ENCODE measurements around the gene RHOBTB3. TPM values are rescaled to one million over a fixed set of nuclear protein-coding genes. Genes with fewer than 3 reads are reported as not detected.
"Not testable (repeated sequence)": the region's sequence is repeated elsewhere in the genome, so short reads cannot be mapped to it uniquely, and the experiment has no call there.

RHOBTB3 gene
- 134 TPM for total RNA-seq

DNA sequence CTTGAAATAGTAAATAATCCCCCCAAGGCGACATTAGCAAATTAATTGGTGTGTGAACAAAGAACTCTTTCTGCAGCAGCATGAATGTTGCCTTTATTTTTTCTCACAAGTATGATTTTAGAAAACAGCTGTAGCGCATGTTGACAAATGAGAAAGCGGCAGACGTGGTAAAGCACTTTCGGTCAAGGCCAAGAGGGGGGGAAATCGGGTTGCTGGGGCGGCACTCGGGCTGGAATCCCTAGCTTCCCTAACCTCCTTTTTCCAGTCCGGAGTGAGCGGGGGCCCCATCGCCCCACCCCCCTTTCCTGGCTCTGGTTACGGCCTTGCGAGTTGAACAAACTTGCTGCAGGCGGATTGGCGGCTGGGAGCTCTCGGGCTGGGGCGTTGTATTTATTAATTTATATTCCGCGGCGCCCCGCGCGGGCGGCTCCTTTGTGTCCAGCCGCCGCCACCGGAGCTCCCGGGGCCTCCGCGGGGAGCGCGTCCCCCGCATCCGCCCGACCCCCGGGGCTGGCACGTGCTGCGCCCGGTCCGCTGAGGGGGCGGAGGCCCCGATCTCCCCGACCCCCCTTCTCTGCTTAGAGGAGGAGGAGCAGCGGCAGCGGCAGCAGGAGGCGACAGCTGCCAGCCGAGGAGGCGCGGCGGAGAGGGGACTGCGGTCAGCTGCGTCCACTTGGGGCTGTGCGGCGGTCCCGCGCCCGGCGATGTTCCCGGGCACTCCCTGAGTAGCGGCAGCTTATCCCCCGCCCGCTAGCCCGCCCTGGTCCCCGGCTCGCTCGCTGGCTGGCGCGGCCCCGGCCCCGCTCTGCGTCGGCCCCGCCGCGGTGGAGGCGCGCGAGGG lies at the start of gene RHOBTB3:
Gene RHOBTB3, plus strand, starts transcription at position 607 of the 841 bp plus-strand sequence. CDS start 347 bp downstream, outside the sequence.
- peak; percentile 89 for DNase-seq

- DNase-seq, result no peak
Measured at GRCh38 chr5:95682891-95683290, 48.2 kb upstream of the RHOBTB3 start, which contains the start of gene SPATA9. Gene SPATA9, minus strand, starts transcription at chr5:95682991. Its CDS starts 137 bp downstream, at chr5:95682854.

GRCh38 chr5:95684361-95684760 lies 46.8 kb upstream of the RHOBTB3 start:
- DNase-seq, result no peak

DNA sequence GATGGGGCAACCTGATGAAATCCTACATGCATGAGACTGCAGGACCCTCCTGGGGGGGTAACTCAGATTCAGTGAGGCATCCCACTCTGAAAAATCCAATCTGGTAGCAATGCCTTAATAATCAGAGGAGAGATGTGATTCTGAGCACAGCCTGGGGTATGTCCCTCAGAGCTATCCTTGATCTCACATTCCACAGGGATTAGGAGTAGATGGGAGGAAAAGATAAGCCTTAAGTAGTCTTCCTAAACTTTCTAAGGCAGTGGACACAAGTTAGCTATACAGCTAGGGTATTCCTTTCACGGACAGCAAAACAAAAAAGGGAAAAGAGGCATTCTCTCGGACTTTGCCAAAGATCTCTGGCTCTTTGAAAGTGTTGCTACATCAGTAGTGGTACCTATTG lies 44.5 kb upstream of the RHOBTB3 start:
- no peak for DNase-seq

DNA sequence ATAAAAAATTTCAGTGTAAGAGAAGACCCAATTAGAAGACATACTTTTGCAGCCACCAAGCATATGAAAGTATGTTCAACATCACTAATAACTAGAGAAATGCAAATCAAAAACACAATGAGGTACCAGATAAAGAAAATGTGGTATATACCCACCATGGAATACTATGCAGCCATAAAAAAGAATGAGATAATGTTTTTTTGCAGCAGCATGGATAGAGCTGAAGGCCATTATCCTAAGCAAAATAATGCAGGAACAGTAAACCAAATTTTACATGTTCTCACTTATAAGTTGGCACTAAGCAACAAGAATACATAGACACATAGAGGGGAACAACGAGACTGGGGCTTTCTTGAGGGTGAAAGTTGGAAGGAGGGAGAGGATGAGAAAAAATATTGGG lies 41.5 kb upstream of the RHOBTB3 start:
- no peak for DNase-seq

- no peak for DNase-seq
Measured at GRCh38 chr5:95690333-95690732, 40.8 kb upstream of the RHOBTB3 start.

- DNase-seq, result no peak
Measured at GRCh38 chr5:95697781-95698681, 33.1 kb upstream of the RHOBTB3 start.

DNA sequence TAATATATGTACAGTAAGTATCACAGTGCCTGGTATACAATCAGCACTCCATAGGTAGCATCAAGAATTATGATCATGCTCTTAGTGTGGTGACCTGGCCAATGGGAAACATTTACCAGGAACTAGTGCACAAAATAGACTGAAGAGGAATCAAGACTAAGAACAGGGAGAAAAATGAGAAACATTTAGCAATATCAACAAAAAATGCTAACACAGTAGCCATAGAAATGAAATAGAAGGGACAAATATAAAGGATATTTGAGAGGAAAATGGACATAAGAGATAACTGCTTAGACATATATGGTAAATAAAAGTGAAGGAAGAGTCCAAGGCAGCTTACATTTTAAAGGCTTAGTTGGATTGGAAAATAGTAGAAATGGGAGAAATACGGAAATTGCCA lies 31.8 kb upstream of the RHOBTB3 start:
- no peak for DNase-seq

DNA sequence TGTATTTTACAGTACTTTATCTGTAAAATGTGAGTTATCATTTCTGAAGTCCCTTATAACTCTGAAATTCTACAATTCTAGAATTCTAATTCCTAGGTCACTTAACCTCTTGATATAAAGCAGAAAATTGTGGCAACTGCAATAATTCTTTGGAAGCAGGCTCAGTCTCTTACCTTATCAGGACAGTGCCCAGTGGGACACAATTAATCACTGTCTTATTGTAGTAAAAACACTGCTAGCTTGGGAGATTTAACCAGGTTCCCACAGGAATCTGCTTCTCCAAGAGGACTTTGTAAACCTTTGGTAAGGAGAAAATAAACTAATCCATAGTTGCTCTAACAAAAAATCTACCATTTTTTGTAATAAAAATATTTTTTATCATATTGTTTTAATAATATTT lies 30.1 kb upstream of the RHOBTB3 start:
- no peak for DNase-seq

- no peak for DNase-seq
Measured at GRCh38 chr5:95704150-95704549, 27.0 kb upstream of the RHOBTB3 start.

DNA sequence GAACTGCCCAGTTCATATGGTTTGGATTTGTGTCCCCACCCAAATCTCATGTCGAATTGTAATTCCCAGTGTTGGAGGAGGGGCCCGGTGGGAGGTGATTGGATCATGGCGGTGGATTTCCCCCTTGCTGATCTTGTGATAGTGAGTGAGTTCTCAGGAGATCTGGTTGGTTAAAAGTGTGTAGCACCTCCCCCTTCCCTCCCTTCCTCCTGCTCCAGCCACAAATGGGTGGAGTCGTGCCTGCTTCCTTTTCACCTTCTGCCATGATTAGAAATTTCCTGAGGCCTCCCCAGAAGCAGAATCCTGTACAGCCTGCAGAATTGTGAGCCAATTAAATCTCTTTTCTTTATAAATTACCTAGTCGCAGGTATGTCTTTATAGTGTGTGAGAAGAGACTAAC lies 24.9 kb upstream of the RHOBTB3 start:
- DNase-seq, result not testable (repeated sequence)

- no peak for DNase-seq
Measured at GRCh38 chr5:95707055-95707454, 24.1 kb upstream of the RHOBTB3 start.

- not testable (repeated sequence) for DNase-seq
Measured at GRCh38 chr5:95707534-95708188, 23.5 kb upstream of the RHOBTB3 start.

- DNase-seq, result no peak
Measured at GRCh38 chr5:95708876-95709275, 22.3 kb upstream of the RHOBTB3 start.

GRCh38 chr5:95709967-95710650 lies 21.0 kb upstream of the RHOBTB3 start:
- DNase-seq, result no peak

DNA sequence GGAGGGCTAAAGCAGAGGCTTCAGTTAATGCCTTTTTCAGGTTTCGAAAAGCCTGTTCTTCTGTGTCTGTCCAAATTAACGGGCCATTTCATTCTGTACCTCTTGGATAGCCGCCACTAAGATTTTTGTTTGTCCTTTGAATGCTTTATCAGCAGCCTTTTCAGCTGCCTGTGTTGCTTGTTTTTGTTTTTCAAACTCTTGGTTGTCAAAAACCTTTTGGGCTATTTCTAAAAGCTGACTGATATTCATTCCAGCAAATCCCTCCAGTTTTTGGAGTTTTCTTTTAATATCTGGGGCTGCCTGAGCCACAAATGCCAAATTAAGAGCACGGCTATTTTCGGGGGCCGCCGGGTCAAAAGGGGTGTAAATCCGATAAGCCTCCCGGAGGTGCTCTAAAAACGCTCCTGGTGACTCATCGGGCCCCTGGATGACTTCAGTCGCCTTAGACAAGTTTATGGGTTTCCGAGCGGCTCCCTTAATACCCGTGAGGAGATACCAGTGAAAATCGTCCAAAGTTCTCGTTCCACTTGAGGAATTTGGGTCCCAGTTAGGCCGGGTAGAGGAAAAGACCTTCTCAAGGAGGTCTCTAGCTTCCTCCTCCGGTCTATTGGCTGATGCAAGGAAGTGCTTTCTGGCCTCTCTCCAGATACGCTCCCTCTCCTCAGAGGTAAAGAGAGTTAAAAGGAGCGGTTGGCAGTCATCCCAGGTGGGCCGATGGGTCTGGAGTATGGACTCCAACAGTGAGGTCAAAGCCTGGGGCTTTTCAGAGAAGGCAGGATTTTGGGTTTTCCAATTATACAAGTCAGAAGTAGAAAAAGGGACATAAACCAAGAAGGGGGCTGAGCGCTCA lies 20.3 kb upstream of the RHOBTB3 start:
- DNase-seq, result not testable (repeated sequence)

- no peak for DNase-seq
Measured at GRCh38 chr5:95711501-95712346, 19.4 kb upstream of the RHOBTB3 start.

GRCh38 chr5:95712347-95712958 lies 18.7 kb upstream of the RHOBTB3 start:
- DNase-seq, result no peak

DNA sequence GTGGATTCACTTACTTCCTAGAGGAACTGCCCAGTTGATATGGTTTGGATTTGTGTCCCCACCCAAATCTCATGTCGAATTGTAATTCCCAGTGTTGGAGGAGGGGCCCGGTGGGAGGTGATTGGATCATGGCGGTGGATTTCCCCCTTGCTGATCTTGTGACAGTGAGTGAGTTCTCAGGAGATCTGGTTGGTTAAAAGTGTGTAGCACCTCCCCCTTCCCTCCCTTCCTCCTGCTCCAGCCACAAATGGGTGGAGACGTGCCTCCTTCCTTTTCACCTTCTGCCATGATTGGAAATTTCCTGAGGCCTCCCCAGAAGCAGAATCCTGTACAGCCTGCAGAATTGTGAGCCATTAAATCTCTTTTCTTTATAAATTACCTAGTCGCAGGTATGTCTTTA lies 17.9 kb upstream of the RHOBTB3 start:
- DNase-seq, result not testable (repeated sequence)
